DLD1 (cell line): Measurements from ENCODE around the gene PRSS35.
"Not testable (repeated sequence)": the region's sequence is repeated elsewhere in the genome, so short reads cannot be mapped to it uniquely, and the experiment has no call there.

Experiments
- in situ Hi-C: cut with HindIII; loops from 2 replicates; pipeline ENCODE4 v1.10.0; 2017; ENCODE audit warnings: low sequenced_read_pairs

PRSS35 gene

DNA sequence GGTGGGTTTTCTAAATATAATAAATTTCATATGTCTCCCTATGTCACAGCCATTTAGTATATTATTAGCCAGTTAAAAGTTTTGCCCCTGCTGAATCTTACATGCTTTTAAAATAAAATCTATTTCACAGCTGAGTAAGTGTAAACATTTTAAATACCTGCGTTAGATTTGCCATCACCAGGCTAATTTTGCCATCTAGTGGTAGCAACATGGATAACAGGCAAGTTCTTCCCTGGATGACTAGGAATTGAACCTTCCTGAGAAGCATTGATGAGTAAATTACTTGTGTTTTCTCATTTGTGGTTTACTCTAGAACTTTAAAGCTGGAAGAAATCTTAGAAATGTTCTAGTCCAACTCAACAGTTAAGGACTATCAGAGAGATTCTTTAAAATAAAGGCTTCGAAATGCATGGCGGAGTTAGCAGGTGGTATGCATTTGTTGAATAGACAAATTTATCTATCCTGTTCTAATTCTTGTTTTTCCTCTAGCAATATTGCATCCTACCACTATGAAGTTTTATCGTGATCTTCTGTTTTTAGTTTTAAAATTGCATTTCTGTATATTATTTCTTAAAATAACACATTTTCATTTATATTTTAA lies 2.6 kb downstream of the PRSS35 start:
- in situ Hi-C loops, result loop anchor here (5.0 to 25.0 kb wide), 2 partner anchors 103 to 293 kb away; no protein-coding TSS in a partner anchor

- in situ Hi-C loops, result loop anchor here (25.0 kb wide), 1 partner anchor 105 kb away; no protein-coding TSS in a partner anchor
Observed at GRCh38 chr6:83517500-83517899, 5.2 kb downstream of the PRSS35 start.

DNA sequence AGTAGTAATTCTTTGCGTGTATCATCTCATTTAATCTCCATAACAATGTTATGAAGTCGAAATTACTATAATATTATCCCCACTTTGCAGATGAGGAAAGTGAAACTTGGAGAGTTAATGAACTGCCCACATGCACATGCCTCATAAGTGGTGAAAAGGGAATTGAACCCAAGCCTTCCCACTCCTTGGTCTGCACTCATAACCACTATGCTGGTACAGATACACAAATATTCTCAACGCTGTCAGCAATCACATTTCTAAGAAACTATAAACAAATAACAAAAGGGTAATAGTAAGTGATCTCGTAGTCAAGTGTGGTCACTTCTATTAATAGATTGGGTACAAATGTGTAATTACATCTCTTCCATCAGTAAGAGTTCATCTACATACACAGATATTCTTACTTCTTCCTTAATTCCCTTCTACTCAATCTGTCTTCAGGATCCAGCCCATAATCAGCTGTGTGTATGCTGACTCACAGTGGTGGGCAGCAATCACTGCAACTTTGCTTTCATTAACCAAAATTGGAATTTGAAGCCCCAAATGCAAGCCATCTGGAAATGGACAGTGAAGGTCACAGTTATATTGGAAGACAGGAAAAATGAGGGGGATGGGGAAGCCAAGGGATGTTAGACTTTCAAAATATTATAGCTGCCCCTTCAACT lies 6.6 kb downstream of the PRSS35 start:
- in situ Hi-C loops, result loop anchor here (25.0 kb wide), 1 partner anchor 107 kb away; no protein-coding TSS in a partner anchor

DNA sequence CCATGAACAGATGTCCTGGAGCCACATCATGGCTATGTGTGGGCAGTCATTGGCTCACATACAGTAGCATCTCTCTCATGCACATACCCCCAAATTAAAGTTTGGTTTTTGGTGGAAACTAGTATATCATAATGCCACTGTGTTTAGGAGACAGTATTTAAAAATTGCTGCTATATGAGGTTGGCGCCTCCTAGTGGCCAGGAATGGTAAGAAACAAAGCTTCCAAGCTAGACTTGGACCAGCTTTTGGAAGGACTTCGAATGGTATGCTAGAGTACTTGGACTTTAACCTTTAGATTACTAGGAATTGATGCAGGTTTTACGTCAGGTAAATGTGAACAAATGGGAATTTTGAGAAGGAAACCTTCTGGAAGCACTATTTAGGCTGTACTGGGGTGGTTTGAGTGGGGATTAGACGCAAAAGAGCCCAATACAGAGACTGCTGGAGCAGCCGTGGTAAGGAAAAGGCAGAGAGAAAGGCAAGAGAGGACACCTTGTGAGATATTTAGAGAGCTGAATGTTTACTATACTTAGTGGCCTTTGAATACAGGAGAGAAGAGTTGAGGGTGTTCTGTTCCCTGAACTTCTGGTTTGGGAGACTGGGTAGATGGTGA lies 23.8 kb downstream of the PRSS35 start:
- in situ Hi-C loops, result loop anchor here (5.0 kb wide), 1 partner anchor 61 kb away; no protein-coding TSS in a partner anchor

DNA sequence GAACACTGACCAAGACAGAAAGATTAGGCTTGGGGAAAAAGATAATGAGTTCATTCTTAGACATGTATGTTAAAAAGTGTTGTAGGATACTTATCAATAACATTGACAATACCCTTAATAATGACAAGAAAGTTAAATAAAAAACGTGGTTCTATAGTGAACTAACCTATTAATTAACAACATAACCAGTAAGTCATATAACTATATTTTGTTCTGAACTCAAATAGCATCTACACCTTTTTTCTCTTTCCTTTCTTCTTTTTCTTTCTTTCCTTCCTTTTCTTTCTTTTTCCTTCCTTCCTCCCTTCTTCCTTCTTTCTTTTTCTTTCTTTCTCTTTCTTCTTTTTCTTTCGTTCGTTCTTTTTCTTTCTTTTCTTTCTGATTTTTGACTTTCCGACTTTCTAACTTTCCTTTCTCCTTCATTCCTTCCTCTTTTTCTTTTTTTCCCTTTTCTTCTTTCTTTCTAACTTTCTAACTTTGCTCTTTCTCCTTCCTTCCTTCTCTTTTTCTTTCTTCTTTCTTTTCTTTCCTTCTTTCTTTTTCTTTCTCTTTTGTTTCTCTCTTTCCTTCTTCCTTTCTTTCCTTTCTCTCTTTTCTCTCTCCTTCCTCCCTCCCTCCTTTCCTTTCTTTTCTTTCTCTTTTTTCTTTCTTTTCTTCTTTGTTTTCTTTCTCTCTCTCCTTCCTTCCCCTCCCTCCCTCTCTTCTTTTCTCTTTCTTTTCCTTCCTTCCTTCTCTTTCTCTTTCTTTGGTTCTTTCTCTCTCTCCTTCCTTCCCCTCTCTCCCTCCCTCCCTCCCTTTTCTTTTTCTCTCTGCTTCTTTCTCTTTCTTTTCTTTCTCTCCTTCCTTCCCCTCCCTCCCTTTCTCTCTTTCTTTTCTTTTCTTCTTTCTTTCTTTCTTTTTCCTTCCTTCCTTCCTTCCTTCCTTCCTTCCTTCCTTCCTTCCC lies 24.6 kb downstream of the PRSS35 start:
- in situ Hi-C loops, result loop anchor here (5.0 kb wide), 1 partner anchor 60 kb away; no protein-coding TSS in a partner anchor

DNA sequence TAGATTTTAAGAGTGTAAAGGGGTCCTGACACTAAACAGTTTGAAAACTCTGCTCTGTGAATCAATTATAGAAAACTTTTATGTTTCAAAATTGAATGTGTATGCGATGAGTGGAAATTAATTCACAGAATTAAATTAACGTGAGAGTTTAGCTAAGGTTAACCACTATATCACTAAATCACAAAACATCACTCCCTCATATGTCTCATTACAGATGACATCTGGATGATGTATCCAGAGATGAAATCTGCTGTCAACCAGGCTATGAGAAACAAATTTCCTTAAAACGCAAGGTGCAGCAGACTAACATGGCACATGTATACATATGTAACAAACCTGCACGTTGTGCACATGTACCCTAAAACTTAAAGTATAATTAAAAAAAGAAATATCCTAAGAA lies 27.3 kb downstream of the PRSS35 start:
- in situ Hi-C loops, result loop anchor here (5.0 kb wide), 1 partner anchor 58 kb away; no protein-coding TSS in a partner anchor

GRCh38 chr6:83546636-83547035 lies 34.3 kb downstream of the PRSS35 start:
- in situ Hi-C loops, result no loop called here

DNA sequence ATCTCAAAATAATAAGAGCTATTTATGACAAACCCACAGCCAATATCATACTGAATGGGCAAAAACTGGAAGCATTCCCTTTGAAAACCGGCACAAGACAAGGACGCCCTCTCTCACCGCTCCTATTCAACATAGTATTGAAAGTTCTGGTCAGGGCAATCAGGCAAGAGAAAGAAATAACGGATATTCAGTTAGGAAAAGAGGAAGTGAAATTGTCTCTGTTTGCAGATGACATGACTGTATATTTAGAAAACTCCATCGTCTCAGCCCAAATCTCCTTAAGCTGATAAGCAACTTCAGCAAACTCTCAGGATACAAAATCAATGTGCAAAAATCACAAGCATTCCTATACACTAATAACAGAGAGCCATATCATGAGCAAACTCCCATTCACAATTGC lies 38.1 kb downstream of the PRSS35 start:
- in situ Hi-C loops, result not testable (repeated sequence)

GRCh38 chr6:83551748-83552147 lies 39.4 kb downstream of the PRSS35 start:
- in situ Hi-C loops, result not testable (repeated sequence)

DNA sequence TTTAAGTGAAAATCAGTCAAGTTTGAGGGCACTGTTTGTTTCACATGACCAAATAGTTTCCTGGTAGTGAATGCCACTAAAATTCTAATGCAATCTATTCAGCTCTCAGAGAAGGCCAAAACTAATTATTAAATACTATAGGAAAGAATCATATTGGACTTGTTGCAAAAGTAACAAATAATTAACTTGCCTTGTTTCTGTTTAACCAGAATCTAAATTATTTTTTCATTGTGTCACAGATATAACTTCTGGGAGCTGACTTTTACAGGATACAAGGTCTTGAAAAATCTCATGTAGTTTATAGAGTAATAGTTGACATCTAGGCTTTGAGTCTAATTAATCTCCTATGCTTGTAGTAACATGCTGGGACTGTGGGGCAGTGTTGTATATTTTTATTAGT lies 44.5 kb downstream of the PRSS35 start:
- in situ Hi-C loops, result no loop called here

DNA sequence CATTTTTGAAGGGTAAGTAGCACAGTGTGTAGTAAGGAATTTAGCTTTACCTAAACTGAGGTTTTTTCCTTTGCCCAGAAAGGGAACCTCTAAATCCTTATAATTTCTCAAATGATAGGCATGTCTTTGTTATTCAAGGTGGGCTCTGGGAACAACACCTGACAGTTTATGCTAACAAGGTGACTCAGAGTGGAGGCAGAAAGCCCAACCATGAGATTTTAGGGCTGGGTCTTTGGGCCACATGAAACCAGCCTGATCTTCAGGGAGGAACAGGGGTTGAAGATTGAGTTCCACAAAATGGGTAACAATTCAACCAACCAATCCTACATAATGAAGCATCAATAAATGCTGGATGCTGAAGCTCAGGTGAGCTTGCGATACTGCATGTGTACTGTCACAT lies 46.6 kb downstream of the PRSS35 start:
- in situ Hi-C loops, result no loop called here

DNA sequence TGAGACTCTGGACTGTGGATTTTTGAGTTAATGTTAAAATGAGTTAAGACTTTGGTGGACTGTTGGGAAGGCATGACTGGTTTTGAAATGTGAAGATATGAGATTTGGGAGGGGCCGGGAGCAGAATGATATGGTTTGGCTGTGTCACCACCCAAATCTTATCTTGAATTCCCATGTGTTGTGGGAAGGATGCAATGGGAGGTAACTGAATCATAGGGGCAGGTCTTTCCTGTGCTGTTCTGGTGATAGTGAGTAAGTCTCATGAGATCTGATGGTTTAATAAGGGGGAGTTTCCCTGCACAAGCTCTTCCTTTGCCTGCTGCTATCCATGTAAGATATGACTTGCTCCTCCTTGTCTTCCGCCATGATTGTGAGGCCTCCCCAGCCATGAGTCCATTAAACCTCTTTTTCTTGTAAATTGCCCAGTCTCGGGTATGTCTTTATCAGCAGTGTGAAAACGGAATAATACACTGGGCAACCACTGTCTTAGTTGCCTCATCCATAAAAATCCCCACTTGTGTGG lies 59.4 kb downstream of the PRSS35 start:
- in situ Hi-C loops, result not testable (repeated sequence)

- in situ Hi-C loops, result no loop called here
Observed at GRCh38 chr6:83574783-83575182, 62.4 kb downstream of the PRSS35 start.
